Endothelial cell of umbilical vein (primary cell): Measurements from ENCODE around the gene LZTS3. TPM values are rescaled to one million over a fixed set of nuclear protein-coding genes. Genes with fewer than 3 reads are reported as not detected.

Source experiments
- BruUV-seq: library from RNA; stranded (reverse); fragments of 400-500 nt; replicated peaks from 2 replicates; lab custom pipeline; 2021; lab: Mats Ljungman, UMichigan
- CTCF ChIA-PET: fragments of 300-600, 350-600 bp; sonication (Branson Sonifier 250); formaldehyde crosslinking; loops from one replicate; lab custom pipeline; 2021; ENCODE audit warnings: antibody characterized with exemption, inconsistent platforms; lab: Charles Lee
- POLR2A ChIA-PET: fragments of 300-600, 350-600 bp; sonication (Branson Sonifier 250); formaldehyde crosslinking; loops from one replicate; lab custom pipeline; 2021; ENCODE audit warnings: antibody characterized with exemption, inconsistent platforms; lab: Charles Lee
- DNase-seq: peaks from one replicate; pipeline ENCODE4 v3.0.0-alpha.2; 2011; ENCODE audit warnings: low read depth, low spot score
- FAIRE-seq: peaks from 2 replicates; lab custom pipeline; 2011; peaks lifted over from hg19 to GRCh38; lab: Jason Lieb, UNC
- H2AFZ ChIP-seq: 2 replicates; pipeline ENCODE4 v1.6.0; 2012; ENCODE audit warnings: low read depth, low read length, control low read depth, inconsistent platforms
- H3K27ac ChIP-seq: 2 replicates; pipeline ENCODE4 v1.5.1; 2011; ENCODE audit warnings: low read depth, mild to moderate bottlenecking, control low read depth, low read length, moderate library complexity; ENCODE audit not compliant: insufficient read depth
- H3K27me3 ChIP-seq, 2 experiments: 2 replicates each; pipeline versions ENCODE4 v1.6.0 to v1.6.1; 2011; ENCODE audit warnings: low read length in 2 of 2, mixed read lengths in 1 of 2; ENCODE audit not compliant: control insufficient read depth in 2 of 2, insufficient read depth in 2 of 2
- H3K36me3 ChIP-seq, 2 experiments: 2 replicates in 1 of 2; 3 replicates in 1 of 2; pipeline ENCODE4 v1.5.1; 2011; ENCODE audit warnings: low read length in 2 of 2, mild to moderate bottlenecking in 1 of 2, moderate library complexity in 1 of 2; ENCODE audit not compliant: control insufficient read depth in 2 of 2, insufficient read depth in 2 of 2; ENCODE audit errors: extremely low read depth in 1 of 2
- H3K4me1 ChIP-seq: 3 replicates; pipeline ENCODE4 v1.5.1; 2011; ENCODE audit warnings: mild to moderate bottlenecking, low read length; ENCODE audit not compliant: control insufficient read depth, insufficient read depth; ENCODE audit errors: extremely low read depth
- H3K4me2 ChIP-seq: 2 replicates; pipeline ENCODE4 v1.6.1; 2011; ENCODE audit warnings: low read length, control low read depth, mixed read lengths; ENCODE audit not compliant: insufficient read depth
- H3K4me3 ChIP-seq, 3 experiments: fragments of 200-600 bp in 1 of 3; sonication (generic), shearing (Covaris generic) in 1 of 3; replicated peaks in 1 of 3; 2 replicates each; pipeline ENCODE4 v1.5.1; 2011 to 2016; ENCODE audit warnings: control low read depth in 3 of 3, low read length in 3 of 3, mild to moderate bottlenecking in 2 of 3, inconsistent platforms in 1 of 3, low read depth in 1 of 3, moderate library complexity in 1 of 3; ENCODE audit not compliant: insufficient read depth in 1 of 3
- H3K79me2 ChIP-seq: 2 replicates; pipeline ENCODE4 v1.6.0; 2012; ENCODE audit warnings: low read length, inconsistent platforms; ENCODE audit not compliant: control insufficient read depth, insufficient read depth
- H3K9ac ChIP-seq: replicated peaks from 2 replicates; pipeline ENCODE3; 2011; ENCODE audit warnings: low read length, control low read depth; ENCODE audit not compliant: insufficient read depth; ENCODE audit errors: extremely low read depth
- H3K9me1 ChIP-seq: replicated peaks from 3 replicates; pipeline ENCODE4 v1.6.0; 2011; ENCODE audit warnings: mild to moderate bottlenecking, low read length; ENCODE audit not compliant: control insufficient read depth, insufficient read depth; ENCODE audit errors: extremely low read depth
- H3K9me3 ChIP-seq: replicated peaks from 2 replicates; pipeline ENCODE4 v1.5.1; 2012; ENCODE audit warnings: low read length, inconsistent platforms; ENCODE audit not compliant: control insufficient read depth, insufficient read depth
- H4K20me1 ChIP-seq: replicated peaks from 2 replicates; pipeline ENCODE3; 2011; ENCODE audit warnings: mild to moderate bottlenecking, low read length; ENCODE audit not compliant: control insufficient read depth, insufficient read depth; ENCODE audit errors: extremely low read depth
- CTCF ChIP-seq, 2 donors: IDR thresholded peaks; 1 replicate in 1 of 2; 2 replicates in 1 of 2; pipeline ENCODE4 v1.5.1; 2011; ENCODE audit warnings: low read length in 2 of 2, mild to moderate bottlenecking in 2 of 2, moderate library complexity in 2 of 2, control low read depth in 1 of 2, inconsistent platforms in 1 of 2, low read depth in 1 of 2; ENCODE audit not compliant: insufficient read depth in 1 of 2; ENCODE audit errors: extremely low read depth in 1 of 2
- EZH2 ChIP-seq: IDR thresholded peaks from 2 replicates; pipeline ENCODE4 v1.6.1; 2012; ENCODE audit warnings: borderline replicate concordance, low read depth, mild to moderate bottlenecking, moderate library complexity, low read length, inconsistent platforms; ENCODE audit not compliant: severe bottlenecking
- FOS ChIP-seq: IDR thresholded peaks from 2 replicates; pipeline ENCODE4 v1.6.1; 2011; ENCODE audit warnings: mild to moderate bottlenecking, low read length, moderate library complexity, borderline replicate concordance; ENCODE audit not compliant: insufficient read depth
- GATA2 ChIP-seq: IDR thresholded peaks from 2 replicates; pipeline ENCODE4 v1.7.0; 2011; ENCODE audit warnings: low read depth, mild to moderate bottlenecking, moderate library complexity, mixed read lengths, low read length; ENCODE audit not compliant: insufficient read length, insufficient read depth
- JUN ChIP-seq: IDR thresholded peaks from 2 replicates; pipeline ENCODE4 v1.6.1; 2011; ENCODE audit warnings: borderline replicate concordance, low read depth; ENCODE audit not compliant: insufficient read length, insufficient read depth
- MAX ChIP-seq: IDR thresholded peaks from 2 replicates; pipeline ENCODE4 v1.6.1; 2011; ENCODE audit not compliant: insufficient read depth, insufficient read length
- MYC ChIP-seq: IDR thresholded peaks from one replicate; pipeline ENCODE4 v1.6.1; 2011; ENCODE audit warnings: mild to moderate bottlenecking, low read depth, low read length
- POLR2A ChIP-seq: IDR thresholded peaks from 2 replicates; pipeline ENCODE4 v1.6.1; 2012; ENCODE audit warnings: low read depth, mild to moderate bottlenecking, control low read depth, low read length
- POLR2AphosphoS5 ChIP-seq: IDR thresholded peaks from 2 replicates; pipeline ENCODE4 v1.6.1; 2012; ENCODE audit warnings: low read depth, mild to moderate bottlenecking, control low read depth, low read length, moderate library complexity; ENCODE audit not compliant: insufficient read depth
- dilution Hi-C: fragments of 300-500 bp; cut with MboI; formaldehyde crosslinking; loops from one replicate; pipeline ENCODE4 v1.15.0; 2019; ENCODE audit warnings: low sequenced_read_pairs; ENCODE audit not compliant: extremely low pct_ligation_motif_present
- intact Hi-C: fragments of 100-400 bp; cut with micrococcal nuclease; formaldehyde crosslinking; loops from one replicate; pipeline ENCODE4 v1.10.0; 2022
- polyA plus RNA-seq, 4 experiments: library from polyadenylated mRNA; depleted of rRNA in 3 of 4; stranded (reverse) in 3 of 4; unstranded in 1 of 4; fragments of >200 nt; gene quantifications; 2 replicates each; pipeline versions ENCODE4 v1.2.1 to v1.2.3, GENCODE V29; 2011 to 2012; ENCODE audit warnings: missing spikeins in 1 of 4
- total RNA-seq: library from RNA; stranded (reverse); gene quantifications from 2 replicates; pipeline ENCODE4 v1.2.3, GENCODE V29; 2021

The LZTS3 gene
- total and polyA plus RNA-seq, 2 donors (not counting 3 experiments of a cell fraction or from before 2014, with no cell fraction given): 4.5 to 5.7 TPM

- dilution Hi-C loops (no loop called here), intact Hi-C loops (no loop called here)
- BruUV-seq: no TSS peak
- no peaks in the 10 kb centered on the region for H3K9me3 ChIP-seq
- no peaks in the 10 kb centered on the region for H3K36me3 ChIP-seq
- no peaks in the 10 kb centered on the region for H3K9me1 ChIP-seq
- no peaks in the 10 kb centered on the region for H3K27me3 ChIP-seq
- H3K27ac ChIP-seq: no peak overlapping the region
- DNase-seq (no peak), FAIRE-seq (no peak)
- no peak overlapping the region for H3K4me2 ChIP-seq
- H3K4me1 ChIP-seq: peaks cover 14% of the 10 kb centered on the region
- ChIA-PET POLR2A (no interaction called here), CTCF (interaction anchor here (0.6 kb wide), 1 partner anchor 57 kb away, joined by 3 read pairs; no protein-coding TSS in a partner anchor)
- H2AFZ ChIP-seq: no peak overlapping the region
- peaks cover 32% of the 10 kb centered on the region for H3K79me2 ChIP-seq
- H3K9ac ChIP-seq: no peak overlapping the region
- no peak for TF ChIP-seq FOS
- TF ChIP-seq GATA2: no peak
- no peak for TF ChIP-seq POLR2AphosphoS5
- TF ChIP-seq JUN: no peak
- H3K4me3 ChIP-seq: no peak overlapping the region
- no peaks in the 10 kb centered on the region for H4K20me1 ChIP-seq
Observed at GRCh38 chr20:3161316-3162079, 11.9 kb downstream of the LZTS3 start.

GRCh38 chr20:3160418-3160817, 12.9 kb downstream of the LZTS3 start:
- FAIRE-seq (no peak), DNase-seq (no peak)
- Histone ChIP-seq H3K9me1 (no peaks in the 10 kb centered on the region), H4K20me1 (no peaks in the 10 kb centered on the region), H3K4me2 (peak overlapping the region; percentile 27), H3K79me2 (peaks cover 39% of the 10 kb centered on the region), H3K27me3 (no peaks in the 10 kb centered on the region), H3K9me3 (no peaks in the 10 kb centered on the region), H3K27ac (no peak overlapping the region), H3K4me1 (peaks cover 14% of the 10 kb centered on the region), H3K36me3 (no peaks in the 10 kb centered on the region), H2AFZ (no peak overlapping the region), H3K4me3 (peak overlapping the region in 2 of 3 experiments; percentile 86 to 99), H3K9ac (no peak overlapping the region)
- BruUV-seq: no TSS peak
- CTCF ChIA-PET: interaction anchor here (1.0 to 2.0 kb wide), 3 partner anchors 12 to 107 kb away, joined by 3 to 7 read pairs (median 4); no protein-coding TSS in a partner anchor
- intact Hi-C loops: no loop called here
- dilution Hi-C loops: no loop called here
- POLR2A ChIA-PET: interaction anchor here (1.1 kb wide), 1 partner anchor 12 kb away, joined by 3 read pairs; no protein-coding TSS in a partner anchor
- no peak for TF ChIP-seq GATA2
- TF ChIP-seq FOS: no peak
- no peak for TF ChIP-seq MYC
- TF ChIP-seq JUN: no peak
- no peak for TF ChIP-seq MAX
- no peak for TF ChIP-seq EZH2
- TF ChIP-seq CTCF (IDR thresholded peaks at IDR 0.05; ENCODE audit: extremely low read depth in 1 of 2, insufficient read depth in 1 of 2, low read depth in 1 of 2, low read length in 2 of 2): no peak
- TF ChIP-seq POLR2A: no peak
